SK-N-SH (cell line): ENCODE results near the gene C11orf97. TPM values are rescaled to one million over a fixed set of nuclear protein-coding genes. Genes with fewer than 3 reads are reported as not detected.

ENCODE experiments used
- CTCF ChIA-PET: fragments of 300-600, 350-600 bp; formaldehyde crosslinking; extraction: SDS; loops from one replicate; lab custom pipeline; 2021; lab: Yijun Ruan, JAX
- POLR2A ChIA-PET: fragments of 350-600 bp; sonication (Branson Sonifier 250); formaldehyde crosslinking; extraction: SDS; loops from one replicate; lab custom pipeline; 2020; ENCODE audit warnings: antibody characterized with exemption, inconsistent platforms; lab: Yijun Ruan, JAX
- DNase-seq: peaks from one replicate; pipeline ENCODE4 v3.0.0; 2012
- H2AFZ ChIP-seq: fragments of 200-600 bp; sonication (generic); 2 replicates; pipeline ENCODE4 v1.8.1; 2016; ENCODE audit warnings: antibody characterized with exemption, mild to moderate bottlenecking, low read depth
- H3F3A ChIP-seq: fragments of 200-600 bp; sonication (generic); replicated peaks from 2 replicates; pipeline ENCODE3; 2016; ENCODE audit warnings: antibody characterized with exemption, mild to moderate bottlenecking; ENCODE audit not compliant: insufficient read depth
- H3K27ac ChIP-seq, 2 experiments: fragments of 200-500 bp in 1 of 2; fragments of 200-600 bp in 1 of 2; sonication (Bioruptor generic) in 1 of 2; sonication (generic), shearing (Covaris generic) in 1 of 2; 2 replicates each; pipeline versions ENCODE4 v1.5.1 to v1.6.1; 2014 to 2016; ENCODE audit warnings: low read depth in 2 of 2, inconsistent platforms in 1 of 2, low read length in 1 of 2, mild to moderate bottlenecking in 1 of 2, mixed read lengths in 1 of 2
- H3K27me3 ChIP-seq: fragments of 200-600 bp; sonication (generic), shearing (Covaris generic); 2 replicates; pipeline ENCODE4 v1.6.1; 2016; ENCODE audit warnings: mixed run types; ENCODE audit not compliant: insufficient read depth
- H3K36me3 ChIP-seq, 2 experiments: fragments of 200-500 bp in 1 of 2; fragments of 200-600 bp in 1 of 2; sonication (Bioruptor generic) in 1 of 2; sonication (generic) in 1 of 2; replicated peaks in 1 of 2; 2 replicates each; pipeline versions ENCODE3 to v1.5.1; 2014 to 2016; ENCODE audit warnings: low read length in 1 of 2, mild to moderate bottlenecking in 1 of 2; ENCODE audit not compliant: insufficient read depth in 2 of 2, control insufficient read depth in 1 of 2
- H3K4me1 ChIP-seq, 2 experiments: fragments of 200-500 bp in 1 of 2; fragments of 200-600 bp in 1 of 2; sonication (Bioruptor generic) in 1 of 2; sonication (generic), shearing (Covaris generic) in 1 of 2; 2 replicates each; pipeline versions ENCODE4 v1.5.1 to v1.6.1; 2014 to 2016; ENCODE audit warnings: low read depth in 1 of 2, low read length in 1 of 2, mixed run types in 1 of 2; ENCODE audit not compliant: insufficient read depth in 2 of 2, control insufficient read depth in 1 of 2
- H3K4me2 ChIP-seq: fragments of 200-600 bp; sonication (generic), shearing (Covaris generic); 2 replicates; pipeline ENCODE4 v1.6.1; 2017; ENCODE audit warnings: mixed run types
- H3K4me3 ChIP-seq, 2 experiments: fragments of 200-500 bp in 1 of 2; fragments of 200-600 bp in 1 of 2; sonication (Bioruptor generic) in 1 of 2; sonication (generic), shearing (Covaris generic) in 1 of 2; 2 replicates each; pipeline versions ENCODE4 v1.5.1 to v1.8.1; 2014 to 2016; ENCODE audit warnings: low read depth in 2 of 2, inconsistent platforms in 1 of 2, low read length in 1 of 2, mild to moderate bottlenecking in 1 of 2, mixed read lengths in 1 of 2, moderate library complexity in 1 of 2
- H3K79me2 ChIP-seq: fragments of 200-600 bp; sonication (generic); 2 replicates; pipeline ENCODE4 v1.8.1; 2017; ENCODE audit warnings: mild to moderate bottlenecking; ENCODE audit not compliant: insufficient read depth
- H3K9ac ChIP-seq: fragments of 200-600 bp; sonication (generic); 2 replicates; pipeline ENCODE4 v1.6.1; 2017; ENCODE audit warnings: mixed run types
- H3K9me2 ChIP-seq: fragments of 200-600 bp; sonication (generic); 2 replicates; pipeline ENCODE4 v1.6.1; 2017; ENCODE audit warnings: mixed run types
- H3K9me3 ChIP-seq: fragments of 200-600 bp; sonication (generic); 2 replicates; pipeline ENCODE4 v1.6.1; 2017; ENCODE audit warnings: mixed run types, mild to moderate bottlenecking, moderate library complexity
- H4K20me1 ChIP-seq: fragments of 200-600 bp; sonication (generic); 2 replicates; pipeline ENCODE4 v1.6.1; 2017; ENCODE audit warnings: mild to moderate bottlenecking, mixed run types; ENCODE audit not compliant: insufficient read depth
- EP300 ChIP-seq, 2 experiments: IDR thresholded peaks; 2 replicates each; pipeline versions ENCODE4 v1.4.0 to v1.6.1; 2012; ENCODE audit warnings: borderline replicate concordance in 1 of 2, low read depth in 1 of 2, low read length in 1 of 2
- FOSL2 ChIP-seq: IDR thresholded peaks from 2 replicates; pipeline ENCODE4 v1.4.0; 2012; ENCODE audit warnings: low read depth, mild to moderate bottlenecking, moderate library complexity, borderline replicate concordance
- FOXM1 ChIP-seq: IDR thresholded peaks from 2 replicates; pipeline ENCODE4 v1.4.0; 2012; ENCODE audit warnings: low read depth, mild to moderate bottlenecking
- GABPA ChIP-seq: IDR thresholded peaks from 2 replicates; pipeline ENCODE4 v1.4.0; 2012; ENCODE audit warnings: low read depth, mild to moderate bottlenecking
- IRF3 ChIP-seq: fragments of 150-350 bp; IDR thresholded peaks from 2 replicates; pipeline ENCODE4 v1.6.1; 2016; ENCODE audit warnings: mild to moderate bottlenecking, low read depth, low read length
- JUND ChIP-seq: IDR thresholded peaks from 2 replicates; pipeline ENCODE4 v1.4.0; 2012
- MAX ChIP-seq: IDR thresholded peaks from 2 replicates; pipeline ENCODE4 v1.4.0; 2012; ENCODE audit warnings: low read depth
- MXI1 ChIP-seq: IDR thresholded peaks from 2 replicates; pipeline ENCODE4 v1.6.1; 2012; ENCODE audit warnings: mild to moderate bottlenecking, low read depth, low read length, improper control_type of control experiment
- NRF1 ChIP-seq: IDR thresholded peaks from 2 replicates; pipeline ENCODE4 v1.6.1; 2012; ENCODE audit warnings: low read depth, mild to moderate bottlenecking, low read length
- PBX3 ChIP-seq: IDR thresholded peaks from 2 replicates; pipeline ENCODE4; 2012
- POLR2AphosphoS5 ChIP-seq: IDR thresholded peaks from 2 replicates; pipeline ENCODE4 v1.6.1; 2012; ENCODE audit warnings: low read depth, low read length
- RAD21 ChIP-seq: IDR thresholded peaks from 2 replicates; pipeline ENCODE4 v1.6.1; 2012; ENCODE audit warnings: mild to moderate bottlenecking, low read length
- RCOR1 ChIP-seq: fragments of 150-350 bp; IDR thresholded peaks from 2 replicates; pipeline ENCODE4 v1.6.1; 2017; ENCODE audit warnings: antibody characterized with exemption, low read length
- SIN3A ChIP-seq: IDR thresholded peaks from 2 replicates; pipeline ENCODE4 v1.6.1; 2012; ENCODE audit warnings: low read depth, mild to moderate bottlenecking, low read length, moderate library complexity, borderline replicate concordance
- SMC3 ChIP-seq: IDR thresholded peaks from 2 replicates; pipeline ENCODE4 v1.6.1; 2012; ENCODE audit warnings: low read depth, low read length, improper control_type of control experiment
- TAF1 ChIP-seq: IDR thresholded peaks from 2 replicates; pipeline ENCODE4 v1.6.1; 2012; ENCODE audit warnings: low read depth, mild to moderate bottlenecking, low read length, moderate library complexity, borderline replicate concordance
- TCF12 ChIP-seq: IDR thresholded peaks from 2 replicates; pipeline ENCODE4 v1.4.0; 2012
- TEAD4 ChIP-seq: IDR thresholded peaks from 2 replicates; pipeline ENCODE4 v1.4.0; 2012; ENCODE audit warnings: mild to moderate bottlenecking, borderline replicate concordance; ENCODE audit not compliant: insufficient read depth
- USF1 ChIP-seq: IDR thresholded peaks from 2 replicates; pipeline ENCODE4 v1.4.0; 2012; ENCODE audit warnings: low read depth, borderline replicate concordance
- WGBS: methylation state at CpG from one replicate; pipeline ENCODE4 v1.1.6; 2017; ENCODE audit warnings: low lambda C conversion rate; 5-methylcytosine and 5-hydroxymethylcytosine counted together
- polyA plus RNA-seq, 3 experiments: library from polyadenylated mRNA; depleted of rRNA; stranded (reverse); fragments of >200 nt; gene quantifications; 2 replicates each; pipeline ENCODE4 v1.2.3, GENCODE V29; 2012

C11orf97 gene
- polyA plus RNA-seq, 1 of the 3 experiments (the other 2 are of a cell fraction): not detected

GRCh38 chr11:94539420-94539819 lies 27.2 kb downstream of the C11orf97 start:
- Histone ChIP-seq H3K27ac (no peak overlapping the region), H3K4me3 (no peak overlapping the region), H3K27me3 (no peaks in the 10 kb centered on the region), H3K4me2 (no peak overlapping the region), H3F3A (peaks cover 6% of the 10 kb centered on the region), H3K9ac (no peak overlapping the region), H3K36me3 (no peaks in the 10 kb centered on the region), H3K9me2 (no peaks in the 10 kb centered on the region), H3K9me3 (no peaks in the 10 kb centered on the region), H4K20me1 (no peaks in the 10 kb centered on the region), H3K79me2 (peaks cover 1% of the 10 kb centered on the region; the same call in 1 of the 2 replicates), H3K4me1 (no peaks in the 10 kb centered on the region; a peak in 1 of 4 replicates), H2AFZ (no peak overlapping the region)
- TF ChIP-seq TCF12: no peak
- no peak for TF ChIP-seq PBX3
- ChIA-PET CTCF (interaction anchor here (1.9 kb wide), 1 partner anchor 20 kb away, joined by 5 read pairs; no protein-coding TSS in a partner anchor), POLR2A (no interaction called here)
- DNase-seq: no peak
- 83% methylated on average over 1 of the region's 1 CpG for WGBS

- CTCF ChIA-PET: no interaction called here
- TF ChIP-seq JUND: no peak
- TF ChIP-seq SMC3: no peak
- peak; percentile 55; the same call in 1 of the 2 replicates for TF ChIP-seq TAF1
- TF ChIP-seq RAD21: no peak
- TF ChIP-seq FOXM1: no peak
- TF ChIP-seq SIN3A: peak; percentile 61; the same call in 1 of the 2 replicates
- peak; percentile 92 for TF ChIP-seq MAX
- no peak for TF ChIP-seq IRF3
- TF ChIP-seq NRF1: no peak
- peak; percentile 70; the same call in 1 of the 2 replicates for TF ChIP-seq POLR2AphosphoS5
- peak; percentile 61 for TF ChIP-seq GABPA
- 0 out of 2 replicates have a peak, but pooled peaks have one; percentile 24 for TF ChIP-seq TEAD4
- no peak for TF ChIP-seq MXI1
- no peak; the same call in 1 of the 2 replicates for TF ChIP-seq USF1
- no peak for TF ChIP-seq FOSL2
- TF ChIP-seq EP300 (IDR thresholded peaks at IDR 0.05; ENCODE audit: borderline replicate concordance in 1 of 2, low read depth in 1 of 2, low read length in 1 of 2): no peak
- no peak for TF ChIP-seq RCOR1
Observed at GRCh38 chr11:94543695-94544645, 31.7 kb downstream of the C11orf97 start, which contains the start of gene FUT4. Gene FUT4, plus strand, starts transcription at chr11:94543921. Its CDS starts 213 bp downstream, at chr11:94544134.

More at GRCh38 chr11:94543695-94544645, 31.7 kb downstream of the C11orf97 start, which contains the start of gene FUT4:
- H3K27ac ChIP-seq: peak within 1 kb of the TSS; percentile 77 to 97
- peaks cover 0 to 25% of the 10 kb centered on the region in 2 experiments; a peak in 2 of 4 replicates for H3K4me1 ChIP-seq
- peaks cover 35% of the 10 kb centered on the region for H3K79me2 ChIP-seq
- H3F3A ChIP-seq: peaks cover 10% of the 10 kb centered on the region
- no peaks in the 10 kb centered on the region for H3K27me3 ChIP-seq
- peak within 1 kb of the TSS; percentile 80 for H2AFZ ChIP-seq
- POLR2A ChIA-PET: no interaction called here
- H3K9ac ChIP-seq: peak within 1 kb of the TSS; percentile 100
- WGBS: 14% methylated on average over 23 of the region's 109 CpGs
- no peaks in the 10 kb centered on the region for H3K9me2 ChIP-seq
- peaks cover 0 to 12% of the 10 kb centered on the region in 2 experiments for H3K36me3 ChIP-seq
- peak within 1 kb of the TSS; percentile 86 for H3K4me2 ChIP-seq
- DNase-seq: peak; percentile 91
- H4K20me1 ChIP-seq: 0 out of 2 replicates have a peak, but pooled peaks cover 9% of the 10 kb centered on the region
- H3K4me3 ChIP-seq: peak within 1 kb of the TSS; percentile 63 to 73
- no peaks in the 10 kb centered on the region for H3K9me3 ChIP-seq
